Measurements from ENCODE around the gene BZW2.
"Not testable (repeated sequence)": the region's sequence is repeated elsewhere in the genome, so short reads cannot be mapped to it uniquely, and the experiment has no call there.

Gene BZW2

GRCh38 chr7:16670731-16671344 lies 24.9 kb downstream of the BZW2 start:
- DNase-seq (ENCODE audit: low read depth), result no peak

GRCh38 chr7:16671811-16672210 lies 25.8 kb downstream of the BZW2 start:
- no peak for DNase-seq (ENCODE audit: low read depth)

DNA sequence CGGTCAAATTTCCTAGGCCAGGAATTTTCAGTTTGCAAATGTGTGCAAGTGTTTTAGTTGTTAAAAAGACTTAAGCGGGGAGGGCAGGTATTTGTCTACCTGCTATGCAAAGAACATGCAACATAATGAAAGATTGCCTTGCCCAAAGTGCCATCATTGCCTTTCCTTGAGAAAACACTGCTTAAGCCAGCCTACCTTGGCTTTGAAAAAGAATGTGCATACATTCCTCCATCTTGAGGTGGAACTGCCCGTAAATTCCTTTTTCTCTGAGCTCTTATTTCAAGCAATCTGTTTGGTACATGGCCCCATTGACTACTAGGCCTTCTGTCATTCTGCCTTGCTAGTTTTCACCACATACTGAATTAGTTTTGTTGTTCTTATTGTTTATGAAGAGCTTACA lies 29.3 kb downstream of the BZW2 start:
- no peak for DNase-seq (ENCODE audit: low read depth)

DNA sequence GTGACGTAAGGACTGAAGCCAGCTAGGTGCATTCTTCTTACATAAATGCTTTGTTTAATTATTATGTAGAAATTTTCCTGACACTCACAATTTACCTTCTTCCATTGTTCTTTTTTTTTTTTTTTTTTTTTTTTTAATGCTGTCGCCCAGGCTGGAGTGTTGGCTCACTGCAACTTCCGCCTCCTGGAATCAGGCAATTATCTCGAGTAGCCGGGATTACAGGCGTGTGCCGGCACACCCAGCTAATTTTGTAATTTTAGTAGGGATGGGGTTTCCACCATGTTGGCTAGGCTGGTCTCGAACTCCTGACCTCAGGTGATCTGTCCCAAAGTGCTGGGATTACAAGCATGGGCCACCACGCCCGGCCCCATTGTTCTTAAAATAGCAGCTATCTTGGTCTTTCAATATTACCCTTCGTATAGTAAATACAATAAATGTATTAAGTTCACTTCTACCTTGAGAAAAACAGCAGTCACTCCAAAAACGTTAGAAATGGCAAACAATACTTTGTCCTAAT lies 32.1 kb downstream of the BZW2 start:
- no peak for DNase-seq (ENCODE audit: low read depth)

GRCh38 chr7:16678645-16679566 lies 32.9 kb downstream of the BZW2 start:
- DNase-seq (ENCODE audit: low read depth), result not testable (repeated sequence)

GRCh38 chr7:16684935-16685334 lies 39.0 kb downstream of the BZW2 start:
- DNase-seq (ENCODE audit: low read depth), result no peak

GRCh38 chr7:16685535-16685934 lies 39.6 kb downstream of the BZW2 start:
- no peak for DNase-seq (ENCODE audit: low read depth)

DNA sequence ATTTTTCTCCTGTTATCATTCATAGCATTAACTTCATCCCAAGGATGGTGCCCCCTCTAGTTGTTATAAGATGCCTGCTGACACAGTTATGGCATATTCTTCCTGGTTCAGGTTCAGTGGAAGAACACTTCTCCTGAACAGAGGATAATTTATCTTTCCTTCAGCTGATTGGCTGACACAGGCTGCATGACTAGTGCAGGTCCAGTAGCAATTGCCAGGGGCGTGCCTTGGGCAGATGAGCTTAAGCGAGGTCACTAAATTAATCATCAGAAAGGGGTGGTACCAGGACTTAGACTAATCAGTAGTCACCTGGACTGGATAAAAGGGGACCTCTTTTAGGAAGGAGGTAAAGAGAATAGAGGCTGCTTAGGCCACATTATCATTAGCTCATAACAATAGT lies 42.3 kb downstream of the BZW2 start:
- no peak for DNase-seq (ENCODE audit: low read depth)

DNA sequence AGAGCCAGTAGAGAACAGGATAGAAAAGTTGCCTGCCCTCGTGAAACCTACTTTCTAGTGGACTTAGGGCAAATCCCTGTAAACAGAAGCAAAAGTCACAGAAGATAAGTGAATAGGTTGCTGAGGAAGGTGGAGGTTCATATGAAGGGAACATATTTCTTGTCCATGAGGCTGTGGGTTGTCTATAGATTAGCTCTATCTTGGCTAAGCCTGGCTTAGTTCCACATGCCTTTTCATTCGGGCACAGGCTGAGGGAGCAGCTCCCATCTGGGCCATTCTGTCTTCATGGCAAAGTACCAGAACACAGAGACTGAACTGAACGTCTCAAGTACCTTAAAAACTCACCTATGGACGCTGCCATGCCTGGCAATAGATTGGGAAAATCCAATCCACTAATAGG lies 45.3 kb downstream of the BZW2 start:
- DNase-seq (ENCODE audit: low read depth), result no peak

- no peak for DNase-seq (ENCODE audit: low read depth)
These were observed 47.8 kb downstream of the BZW2 start for GRCh38 chr7:16693601-16694318.

GRCh38 chr7:16694806-16695205 lies 48.8 kb downstream of the BZW2 start:
- no peak for DNase-seq (ENCODE audit: low read depth)

DNA sequence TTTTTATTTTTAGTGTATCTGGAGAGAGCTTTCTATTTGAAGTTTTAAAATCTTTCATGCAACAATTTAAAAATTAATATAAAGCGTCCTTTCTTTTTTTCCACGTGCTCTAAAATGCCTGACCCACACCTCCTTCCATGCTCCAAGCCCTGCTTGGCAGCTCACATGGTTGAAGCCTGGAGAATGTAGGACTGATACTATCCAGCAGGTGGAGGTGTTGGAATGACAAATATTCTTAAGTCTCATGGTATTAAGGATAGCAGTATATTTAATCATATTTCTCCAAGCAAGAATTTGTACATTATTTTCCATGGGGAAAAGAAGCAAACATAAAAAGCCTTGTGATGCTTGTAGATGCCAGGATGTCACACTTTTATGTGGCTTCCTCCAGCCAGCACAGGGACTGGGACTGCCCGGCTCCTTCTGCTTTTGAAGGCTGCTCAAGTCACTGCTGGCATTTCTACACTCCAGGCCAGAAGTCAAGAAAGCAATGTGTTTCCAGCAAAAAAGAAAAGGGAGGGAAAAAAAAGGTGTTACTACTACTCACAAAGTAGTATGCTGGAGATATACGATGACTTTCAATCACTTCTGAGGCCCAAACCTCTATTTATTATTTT lies 49.7 kb downstream of the BZW2 start:
- DNase-seq (ENCODE audit: low read depth), result no peak

GRCh38 chr7:16697507-16698199 lies 51.7 kb downstream of the BZW2 start:
- no peak for DNase-seq (ENCODE audit: low read depth)

DNA sequence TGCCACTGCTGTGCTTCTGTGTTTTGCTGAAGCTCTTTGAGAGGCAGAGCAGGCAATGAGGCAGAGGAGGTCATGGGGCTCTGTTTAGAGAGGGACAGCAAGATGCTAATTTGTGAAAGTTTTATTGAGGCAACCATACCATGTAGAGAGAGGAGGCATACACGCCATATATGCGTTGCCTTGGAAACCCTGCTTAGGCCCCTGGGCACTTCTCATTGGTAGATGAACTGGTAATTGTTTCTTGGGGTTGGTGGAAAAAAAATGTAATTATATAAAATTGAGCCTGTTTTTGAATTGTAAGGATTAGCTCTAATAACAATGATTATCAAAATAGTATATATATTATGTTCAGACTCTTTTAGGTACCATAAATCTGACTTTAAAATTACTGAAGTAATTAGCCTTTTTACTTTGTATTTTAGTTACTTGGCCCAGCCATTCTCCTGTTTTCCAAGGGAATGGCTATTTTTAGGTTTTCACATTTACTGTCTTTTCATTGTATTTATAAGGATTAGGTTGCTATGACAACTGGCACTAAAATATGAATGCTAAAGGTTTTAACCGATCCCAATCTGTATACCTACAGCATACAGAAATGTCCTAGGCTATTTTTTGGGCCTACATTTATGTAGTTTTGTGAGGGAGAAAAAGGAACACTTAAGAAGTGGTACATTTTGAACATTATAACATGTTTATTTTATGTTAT lies 52.4 kb downstream of the BZW2 start:
- no peak for DNase-seq (ENCODE audit: low read depth)

DNA sequence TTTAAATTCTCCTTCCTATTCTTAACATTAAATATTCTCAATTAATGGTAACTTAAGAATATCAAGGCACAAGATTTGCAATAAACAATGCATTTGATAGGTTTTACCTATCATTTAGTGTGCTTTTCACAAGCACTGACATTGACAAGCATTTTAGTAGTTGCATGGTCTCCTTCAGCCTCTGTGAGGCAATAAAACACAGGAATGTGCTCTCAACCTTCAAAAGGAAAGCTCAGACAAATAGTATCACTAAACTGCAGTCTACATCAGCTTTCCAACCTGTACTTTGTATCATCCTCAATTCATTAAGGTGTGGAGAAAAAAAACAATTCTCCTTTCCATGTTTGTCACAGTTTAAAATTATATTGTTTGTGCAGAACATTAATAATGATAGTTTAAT lies 56.5 kb downstream of the BZW2 start:
- DNase-seq (ENCODE audit: low read depth), result no peak

- no peak for DNase-seq (ENCODE audit: low read depth)
These were observed 62.5 kb downstream of the BZW2 start for GRCh38 chr7:16708511-16708910.

DNA sequence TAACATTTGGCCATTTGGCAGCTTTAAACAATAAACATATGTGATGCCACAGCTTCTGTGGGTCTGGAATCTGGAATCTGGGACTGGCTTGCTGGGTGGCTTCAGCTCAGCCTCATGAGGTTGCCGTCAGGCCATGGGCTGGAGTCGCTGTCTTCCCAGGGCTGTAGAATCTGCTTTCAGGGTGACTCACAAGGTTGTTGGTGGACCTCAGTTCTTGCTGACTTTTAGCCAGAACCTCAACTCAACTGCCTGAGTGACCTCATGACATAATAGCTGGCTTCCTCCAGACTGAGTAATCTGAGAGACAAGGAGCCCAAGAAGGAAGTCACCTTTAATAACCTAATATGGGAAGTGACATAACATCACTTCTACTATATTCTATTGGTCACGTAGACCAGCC lies 63.0 kb downstream of the BZW2 start:
- no peak for DNase-seq (ENCODE audit: low read depth)

GRCh38 chr7:16710651-16711050 lies 64.7 kb downstream of the BZW2 start:
- DNase-seq (ENCODE audit: low read depth), result no peak

DNA sequence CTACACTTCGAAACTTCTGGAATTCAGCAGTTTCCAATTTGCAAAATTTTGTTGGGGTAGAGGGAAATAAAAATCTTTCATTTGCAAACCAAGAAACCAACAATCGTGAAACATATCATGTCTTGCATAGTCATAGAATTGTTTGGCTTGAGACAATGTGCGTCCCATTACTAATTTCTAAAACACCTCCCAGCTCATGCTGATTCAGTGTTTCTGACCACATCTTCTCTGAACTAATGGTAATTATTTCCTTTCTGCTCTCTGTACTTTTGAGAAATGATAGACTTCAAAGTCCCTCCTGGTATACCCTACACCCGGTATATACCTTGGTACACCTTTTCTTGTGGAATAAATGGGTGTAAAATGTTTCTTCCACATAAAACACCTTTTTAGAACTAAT lies 65.7 kb downstream of the BZW2 start:
- no peak for DNase-seq (ENCODE audit: low read depth)

- no peak for DNase-seq (ENCODE audit: low read depth)
These were observed 66.9 kb downstream of the BZW2 start for GRCh38 chr7:16712916-16713315.

GRCh38 chr7:16715928-16716327 lies 69.9 kb downstream of the BZW2 start:
- DNase-seq (ENCODE audit: low read depth), result no peak

Data from activated T-cell treated with anti-CD3 and anti-CD28 coated beads for 24 hours (primary cell).